GM18909 (cell line): ENCODE measurements around the gene RASGRP2.

Experiments used
- ATAC-seq: cut with Tn5 transposase; IDR thresholded peaks from one replicate; pipeline ENCODE4 v1.9.1; 2021; ENCODE audit warnings: mild to moderate bottlenecking; ENCODE audit not compliant: unreplicated experiment, poor library complexity

Gene RASGRP2

DNA sequence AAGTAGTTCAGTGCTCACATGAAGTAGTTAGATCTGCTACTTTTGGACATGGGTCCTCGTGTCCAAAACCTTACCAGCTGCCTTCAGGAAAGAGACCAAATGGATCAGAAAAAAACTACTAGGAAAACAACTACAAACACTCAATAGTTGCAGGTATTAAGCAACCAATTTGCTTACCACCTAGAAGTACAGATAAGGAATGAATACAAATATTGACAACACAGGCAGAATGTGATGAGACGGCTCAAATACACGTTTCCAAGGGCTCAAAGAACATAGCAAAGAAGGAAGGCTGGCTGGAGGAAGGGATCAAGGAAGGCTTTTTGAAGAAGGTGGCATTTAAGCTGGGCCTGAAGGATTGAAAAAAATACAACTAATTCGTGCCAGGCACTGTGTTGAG, 62.8 kb downstream of the RASGRP2 start:
- ATAC-seq = no peak

DNA sequence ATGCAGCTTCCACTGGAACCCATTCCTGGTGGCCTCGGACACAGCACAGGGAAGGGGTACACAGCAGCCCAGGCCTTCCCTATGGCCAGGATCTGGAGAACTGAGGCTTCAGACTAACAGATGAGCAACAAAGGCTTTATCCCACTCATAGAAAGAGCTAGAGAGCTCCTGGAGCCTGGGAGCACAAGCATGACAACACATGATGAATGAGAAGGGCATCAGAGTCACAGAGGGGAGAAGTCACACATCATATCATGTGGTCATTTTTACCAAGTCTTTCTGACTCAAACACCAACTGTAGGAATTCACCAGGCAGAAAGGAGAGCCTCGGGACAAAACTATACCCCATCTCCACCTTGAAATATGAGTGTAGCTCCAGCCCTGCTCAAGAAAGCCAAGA, 64.1 kb downstream of the RASGRP2 start:
- ATAC-seq = no peak

DNA sequence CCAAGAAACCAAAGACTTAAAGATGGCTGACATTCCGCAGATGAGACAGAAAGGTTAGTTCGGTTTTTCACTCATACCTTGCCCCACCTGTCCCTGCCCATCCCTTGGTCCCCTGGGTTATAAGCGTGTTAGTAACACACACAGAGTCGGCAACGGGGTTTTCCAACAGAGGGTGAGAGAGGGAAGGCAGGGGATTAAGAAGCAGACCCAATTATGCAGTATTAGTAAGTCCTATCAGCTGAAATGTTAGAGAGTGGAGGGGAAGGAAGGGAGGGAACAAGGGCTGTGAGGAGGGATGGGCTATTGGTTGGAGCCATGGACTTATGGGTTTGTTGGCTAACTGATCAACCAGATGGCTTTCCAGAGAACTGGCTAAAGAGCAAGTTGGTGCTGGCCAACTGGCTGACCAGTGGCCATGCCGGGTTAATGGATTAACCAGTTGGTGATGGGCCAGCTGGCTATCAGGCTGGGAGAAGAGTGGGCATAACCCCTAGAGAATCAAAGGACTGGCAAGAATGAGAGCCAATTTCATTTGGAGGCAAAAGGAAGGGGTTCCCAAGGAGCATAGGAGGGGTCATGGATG, 66.4 kb downstream of the RASGRP2 start:
- no peak for ATAC-seq
